Activated naive CD8-positive, alpha-beta T cell (primary cell): ENCODE data around the gene MARS2.
"Not testable (repeated sequence)": the region's sequence is repeated elsewhere in the genome, so short reads cannot be mapped to it uniquely, and the experiment has no call there.

Experiments
- H3K27ac Mint-ChIP-seq: one replicate; pipeline ENCODE4 v1.8.0; 2021; ENCODE audit warnings: mixed read lengths
- H3K27me3 Mint-ChIP-seq: one replicate; pipeline ENCODE4 v1.8.0; 2021; ENCODE audit warnings: mixed read lengths
- H3K36me3 Mint-ChIP-seq: one replicate; pipeline ENCODE4 v1.8.0; 2021; ENCODE audit warnings: mixed read lengths
- H3K4me1 Mint-ChIP-seq: one replicate; pipeline ENCODE4 v1.8.0; 2021; ENCODE audit warnings: low read depth, mixed read lengths
- H3K4me3 Mint-ChIP-seq: one replicate; pipeline ENCODE4 v1.8.0; 2021; ENCODE audit warnings: mild to moderate bottlenecking, mixed read lengths
- H3K9me3 Mint-ChIP-seq: one replicate; pipeline ENCODE4 v1.8.0; 2021; ENCODE audit warnings: low read depth, mixed read lengths

Gene MARS2

DNA sequence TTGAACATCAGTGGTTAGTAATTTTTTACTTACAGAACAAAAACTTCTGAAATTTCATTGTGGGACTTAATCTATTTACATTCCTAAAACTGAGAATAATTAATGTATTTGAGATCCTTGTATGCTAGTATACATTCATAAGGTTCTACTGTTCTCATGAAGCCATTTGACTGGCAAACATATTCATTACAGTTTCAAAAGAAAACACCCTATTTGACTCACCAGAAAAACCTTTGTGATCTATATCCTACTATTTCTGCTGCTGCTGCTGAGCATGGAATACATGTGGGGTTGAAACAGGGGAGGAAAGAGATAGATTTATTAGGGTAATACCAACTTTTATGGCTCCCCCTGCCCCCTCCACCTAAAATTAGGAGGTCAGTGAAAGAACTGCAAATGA is 21.8 kb downstream of the MARS2 start:
- H3K27me3 Mint-ChIP-seq: no peaks in the 10 kb centered on the region
- peaks cover 3% of the 10 kb centered on the region for H3K36me3 Mint-ChIP-seq
- no peak overlapping the region for H3K4me3 Mint-ChIP-seq
- peaks cover 6% of the 10 kb centered on the region for H3K9me3 Mint-ChIP-seq
- H3K27ac Mint-ChIP-seq: no peak overlapping the region
- H3K4me1 Mint-ChIP-seq: no peaks in the 10 kb centered on the region

DNA sequence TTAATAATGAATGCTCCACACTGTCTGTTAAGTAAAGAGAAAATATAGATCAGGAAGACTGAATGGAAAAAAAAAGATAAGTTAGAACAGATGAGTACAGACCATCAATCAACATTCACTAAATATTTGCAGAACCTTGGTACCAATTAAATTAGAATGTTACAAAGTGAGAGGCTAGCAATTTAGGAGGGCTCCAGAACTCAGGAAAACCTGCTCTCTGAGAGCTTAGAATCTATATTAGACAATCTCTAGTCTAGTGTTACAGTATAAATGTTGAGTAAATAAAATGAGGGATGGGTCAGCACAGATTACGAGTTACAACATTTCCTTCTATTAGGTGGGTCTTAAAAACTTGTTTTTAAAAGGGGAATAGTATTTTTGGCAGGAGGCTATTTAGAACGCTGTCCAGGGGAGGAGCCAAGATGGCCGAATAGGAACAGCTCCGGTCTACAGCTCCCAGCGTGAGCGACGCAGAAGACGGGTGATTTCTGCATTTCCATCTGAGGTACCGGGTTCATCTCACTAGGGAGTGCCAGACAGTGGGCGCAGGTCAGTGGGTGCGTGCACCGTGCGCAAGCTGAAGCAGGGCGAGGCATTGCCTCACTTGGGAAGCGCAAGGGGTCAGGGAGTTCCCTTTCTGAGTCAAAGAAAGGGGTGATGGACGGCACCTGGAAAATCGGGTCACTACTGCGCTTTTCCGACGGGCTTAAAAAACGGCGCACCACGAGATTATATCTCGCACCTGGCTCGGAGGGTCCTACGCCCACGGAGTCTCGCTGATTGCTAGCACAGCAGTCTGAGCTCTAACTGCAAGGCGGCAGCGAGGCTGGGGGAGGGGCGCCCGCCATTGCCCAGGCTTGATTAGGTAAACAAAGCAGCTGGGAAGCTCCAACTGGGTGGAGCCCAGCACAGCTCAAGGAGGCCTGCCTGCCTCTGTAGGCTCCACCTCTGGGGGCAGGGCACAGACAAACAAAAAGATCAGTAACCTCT is 23.7 kb downstream of the MARS2 start:
- not testable (repeated sequence) for H3K9me3 Mint-ChIP-seq, H3K27ac Mint-ChIP-seq, H3K27me3 Mint-ChIP-seq, H3K36me3 Mint-ChIP-seq, H3K4me1 Mint-ChIP-seq, H3K4me3 Mint-ChIP-seq

DNA sequence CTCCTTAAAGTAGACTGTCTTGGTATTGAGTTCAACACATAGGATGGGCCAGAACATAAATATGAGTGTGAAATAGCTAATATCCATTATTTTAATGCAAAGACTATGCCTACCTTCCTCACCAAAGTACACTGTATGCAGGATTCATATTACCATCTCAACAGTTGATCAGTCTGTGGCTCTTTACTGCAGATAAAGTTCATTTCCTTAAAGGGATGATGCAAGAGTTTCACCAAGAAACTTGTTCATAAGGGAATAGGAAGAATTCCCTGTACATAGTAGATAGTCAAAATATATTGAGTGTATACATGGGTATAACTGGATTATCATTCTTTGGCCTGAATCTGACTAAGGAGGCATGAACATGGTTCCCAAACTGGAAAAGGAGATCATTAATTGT is 35.0 kb downstream of the MARS2 start:
- Mint-ChIP-seq H3K27me3 (peaks cover 12% of the 10 kb centered on the region), H3K9me3 (no peaks in the 10 kb centered on the region), H3K4me1 (no peaks in the 10 kb centered on the region), H3K27ac (no peak overlapping the region), H3K36me3 (peaks cover 4% of the 10 kb centered on the region), H3K4me3 (no peak overlapping the region)
